Activated CD8-positive, alpha-beta T cell treated with anti-CD3 and anti-CD28 coated beads, Interleukin-2, amount 10 ng/mL, durations not matched to agents 7 days and 5 days (primary cell): Measurements from ENCODE around the gene ADGRE1. TPM values are rescaled to one million over a fixed set of nuclear protein-coding genes. Genes with fewer than 3 reads are reported as not detected.
"Not testable (repeated sequence)": the region's sequence is repeated elsewhere in the genome, so short reads cannot be mapped to it uniquely, and the experiment has no call there.

Experiments used
- ATAC-seq: fragments of 150-1000 bp; cut with Tn5 transposase; one replicate; pipeline ENCODE4 v1.10.0; 2021; ENCODE audit warnings: moderate library complexity
- CTCF ChIA-PET: fragments of 350-600 bp; sonication (Branson Sonifier 250); formaldehyde crosslinking; loops from one replicate; lab custom pipeline; 2021; ENCODE audit warnings: antibody characterized with exemption; lab: Charles Lee
- POLR2A ChIA-PET: fragments of 350-600 bp; sonication (Branson Sonifier 250); formaldehyde crosslinking; loops from one replicate; lab custom pipeline; 2021; ENCODE audit warnings: antibody characterized with exemption; lab: Charles Lee
- DNase-seq: peaks from one replicate; pipeline ENCODE4 v3.0.0-alpha.2; 2020
- H3K27ac Mint-ChIP-seq: one replicate; pipeline ENCODE4 v1.8.0; 2021; ENCODE audit warnings: mild to moderate bottlenecking, mixed read lengths
- H3K27me3 Mint-ChIP-seq: one replicate; pipeline ENCODE4 v1.8.0; 2021; ENCODE audit warnings: low read depth, mixed read lengths
- H3K36me3 Mint-ChIP-seq: one replicate; pipeline ENCODE4 v1.8.0; 2021; ENCODE audit warnings: low read depth, mixed read lengths
- H3K4me1 Mint-ChIP-seq: one replicate; pipeline ENCODE4 v1.8.0; 2021; ENCODE audit warnings: low read depth, mixed read lengths
- H3K4me3 Mint-ChIP-seq: one replicate; pipeline ENCODE4 v1.8.0; 2021; ENCODE audit warnings: mild to moderate bottlenecking, mixed read lengths
- H3K9me3 Mint-ChIP-seq: one replicate; pipeline ENCODE4 v1.8.0; 2022; ENCODE audit warnings: mixed read lengths; ENCODE audit not compliant: insufficient read depth
- total RNA-seq, 2 experiments: library from RNA; stranded (reverse); gene quantifications; one replicate each; pipeline ENCODE4 v1.2.3, GENCODE V29; 2021

ADGRE1 gene
- total RNA-seq, 2 experiments from 2014 or later = 0.47 to 0.50 TPM

DNA sequence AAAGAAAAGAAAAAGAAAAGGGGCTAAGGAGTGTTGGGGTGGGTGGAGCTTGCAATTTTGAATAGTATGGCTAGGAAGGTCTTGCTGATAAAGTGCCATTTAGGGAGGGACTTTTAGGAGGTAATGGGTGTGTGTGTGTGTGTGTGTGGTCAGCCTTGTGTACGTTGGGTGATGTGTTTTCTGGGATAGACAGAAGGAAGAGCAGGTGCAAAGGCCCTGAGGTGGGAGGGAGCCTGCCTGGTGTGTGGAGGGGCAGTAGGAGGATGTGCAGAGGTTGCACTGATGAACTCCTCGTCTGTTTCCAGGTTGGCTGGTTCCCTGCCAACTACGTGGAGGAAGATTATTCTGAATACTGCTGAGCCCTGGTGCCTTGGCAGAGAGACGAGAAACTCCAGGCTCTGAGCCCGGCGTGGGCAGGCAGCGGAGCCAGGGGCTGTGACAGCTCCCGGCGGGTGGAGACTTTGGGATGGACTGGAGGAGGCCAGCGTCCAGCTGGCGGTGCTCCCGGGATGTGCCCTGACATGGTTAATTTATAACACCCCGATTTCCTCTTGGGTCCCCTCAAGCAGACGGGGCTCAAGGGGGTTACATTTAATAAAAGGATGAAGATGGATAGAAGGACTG, 30.5 kb upstream of the ADGRE1 start:
- ChIA-PET CTCF (interaction anchor here (1.0 kb wide), 1 partner anchor 118 kb away, joined by 3 read pairs; no protein-coding TSS in a partner anchor), POLR2A (interaction anchor here (0.6 kb wide), 1 partner anchor 318 kb away, joined by 3 read pairs; no protein-coding TSS in a partner anchor)
- H3K4me3 Mint-ChIP-seq = no peak overlapping the region
- no peaks in the 10 kb centered on the region for H3K27me3 Mint-ChIP-seq
- no peak overlapping the region for H3K27ac Mint-ChIP-seq
- no peak for ATAC-seq
- H3K9me3 Mint-ChIP-seq = no peaks in the 10 kb centered on the region
- DNase-seq = no peak
- peaks cover 37% of the 10 kb centered on the region for H3K36me3 Mint-ChIP-seq
- H3K4me1 Mint-ChIP-seq = peaks cover 6% of the 10 kb centered on the region

GRCh38 chr19:6861683-6862286, 25.6 kb upstream of the ADGRE1 start:
- CTCF ChIA-PET = interaction anchor here (0.6 to 9.5 kb wide), 8 partner anchors 28 to 345 kb away, joined by 3 to 130 read pairs (median 7); partner anchors contain the start of genes GPR108 and VAV1
- Mint-ChIP-seq H3K4me1 (peaks cover 23% of the 10 kb centered on the region), H3K27me3 (no peaks in the 10 kb centered on the region), H3K4me3 (no peak overlapping the region), H3K27ac (peak overlapping the region; percentile 1), H3K9me3 (no peaks in the 10 kb centered on the region), H3K36me3 (peaks cover 10% of the 10 kb centered on the region)
- POLR2A ChIA-PET = interaction anchor here (0.6 kb wide), 2 partner anchors 49 to 341 kb away, joined by 3 read pairs; no protein-coding TSS in a partner anchor
- no peak for DNase-seq
- ATAC-seq = no peak

- CTCF ChIA-PET = interaction anchor here (0.6 to 9.5 kb wide), 41 partner anchors 9 to 737 kb away, joined by 3 to 130 read pairs (median 6); partner anchors contain the start of genes DENND1C, GPR108 and VAV1
- no peaks in the 10 kb centered on the region for H3K27me3 Mint-ChIP-seq
- peaks cover 2% of the 10 kb centered on the region for H3K36me3 Mint-ChIP-seq
- peak; percentile 94 for DNase-seq
- POLR2A ChIA-PET = interaction anchor here (0.6 to 2.2 kb wide), 5 partner anchors 49 to 346 kb away, joined by 3 to 20 read pairs (median 6); partner anchors contain the start of genes GPR108, TNFSF14 and VAV1
- H3K4me1 Mint-ChIP-seq = peaks cover 23% of the 10 kb centered on the region
- ATAC-seq = peak; percentile 82
- H3K9me3 Mint-ChIP-seq = no peaks in the 10 kb centered on the region
- H3K4me3 Mint-ChIP-seq = peak overlapping the region; percentile 77
- peak overlapping the region; percentile 71 for H3K27ac Mint-ChIP-seq
Observed at GRCh38 chr19:6862673-6863078, 24.7 kb upstream of the ADGRE1 start.

- Mint-ChIP-seq H3K27me3 (no peaks in the 10 kb centered on the region), H3K9me3 (no peaks in the 10 kb centered on the region), H3K27ac (peak overlapping the region; percentile 30), H3K4me3 (no peak overlapping the region), H3K4me1 (peaks cover 23% of the 10 kb centered on the region), H3K36me3 (peaks cover 2% of the 10 kb centered on the region)
- POLR2A ChIA-PET = interaction anchor here (1.1 to 2.2 kb wide), 3 partner anchors 25 to 348 kb away, joined by 4 to 20 read pairs (median 7); partner anchors contain the start of gene GPR108
- DNase-seq = no peak
- no peak for ATAC-seq
- CTCF ChIA-PET = interaction anchor here (0.6 to 9.5 kb wide), 39 partner anchors 7 to 739 kb away, joined by 3 to 130 read pairs (median 6); partner anchors contain the start of genes DENND1C, GPR108, TNFSF14 and VAV1
Observed at GRCh38 chr19:6864325-6864940, 22.9 kb upstream of the ADGRE1 start.

- ChIA-PET POLR2A (no interaction called here), CTCF (interaction anchor here (9.5 kb wide), 1 partner anchor 129 kb away, joined by 130 read pairs; the partner anchor contains the start of gene GPR108)
- Mint-ChIP-seq H3K9me3 (no peaks in the 10 kb centered on the region), H3K27me3 (no peaks in the 10 kb centered on the region), H3K36me3 (peaks cover 2% of the 10 kb centered on the region), H3K27ac (no peak overlapping the region), H3K4me1 (peaks cover 23% of the 10 kb centered on the region), H3K4me3 (no peak overlapping the region)
- ATAC-seq (no peak), DNase-seq (no peak)
Observed at GRCh38 chr19:6865849-6866248, 21.5 kb upstream of the ADGRE1 start.

GRCh38 chr19:6866741-6867151, 20.6 kb upstream of the ADGRE1 start:
- H3K4me3 Mint-ChIP-seq = no peak overlapping the region
- H3K27me3 Mint-ChIP-seq = no peaks in the 10 kb centered on the region
- CTCF ChIA-PET = interaction anchor here (1.2 to 9.5 kb wide), 2 partner anchors 129 to 350 kb away, joined by 3 to 130 read pairs; partner anchors contain the start of gene GPR108
- peaks cover 2% of the 10 kb centered on the region for H3K36me3 Mint-ChIP-seq
- DNase-seq = no peak
- ATAC-seq = no peak
- H3K9me3 Mint-ChIP-seq = no peaks in the 10 kb centered on the region
- POLR2A ChIA-PET = no interaction called here
- peaks cover 18% of the 10 kb centered on the region for H3K4me1 Mint-ChIP-seq
- peak overlapping the region; percentile 49 for H3K27ac Mint-ChIP-seq

- Mint-ChIP-seq H3K4me3 (no peak overlapping the region), H3K4me1 (peaks cover 7% of the 10 kb centered on the region), H3K27me3 (no peaks in the 10 kb centered on the region), H3K9me3 (no peaks in the 10 kb centered on the region), H3K27ac (no peak overlapping the region), H3K36me3 (no peaks in the 10 kb centered on the region)
- ChIA-PET CTCF (interaction anchor here (0.8 to 9.5 kb wide), 2 partner anchors 96 to 131 kb away, joined by 3 to 130 read pairs; partner anchors contain the start of gene GPR108), POLR2A (interaction anchor here (0.5 kb wide), 1 partner anchor 18 kb away, joined by 3 read pairs; no protein-coding TSS in a partner anchor)
- no peak for DNase-seq
- no peak for ATAC-seq
Observed at GRCh38 chr19:6868351-6868750, 19.0 kb upstream of the ADGRE1 start.

DNA sequence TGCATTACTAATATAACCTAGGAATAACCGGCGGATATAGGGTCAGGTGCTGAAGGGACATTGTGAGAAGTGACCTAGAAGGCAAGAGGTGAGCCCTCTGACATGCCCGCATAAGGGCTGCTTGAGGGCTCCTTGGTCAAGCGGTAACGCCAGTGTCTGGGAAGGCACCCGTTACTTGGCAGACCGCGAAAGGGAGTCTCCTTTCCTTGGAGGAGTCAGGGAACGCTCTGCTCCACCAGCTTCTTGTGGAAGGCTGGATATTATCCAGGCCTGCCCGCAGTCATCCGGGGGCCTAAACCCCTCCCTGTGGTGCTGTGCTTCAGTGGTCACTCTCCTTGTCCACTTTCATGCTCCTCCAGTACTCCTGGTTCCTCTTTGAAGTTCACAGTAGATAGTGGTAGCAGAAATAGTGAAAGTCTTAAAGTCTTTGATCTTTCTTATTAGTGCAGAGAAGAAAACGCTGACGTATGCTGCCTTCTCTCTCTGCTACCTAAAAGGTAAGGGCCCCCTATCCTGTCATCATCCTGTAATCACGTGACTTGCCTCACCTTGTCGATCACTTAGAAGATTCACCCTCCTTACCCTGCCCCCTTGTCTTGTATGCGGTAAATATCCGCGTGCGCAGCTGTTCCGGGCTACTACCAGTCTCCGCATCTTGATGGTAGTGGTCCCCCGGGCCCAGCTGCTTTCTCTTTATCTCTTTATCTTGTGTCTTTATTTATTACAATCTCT, 18.1 kb upstream of the ADGRE1 start:
- not testable (repeated sequence) for H3K27ac Mint-ChIP-seq

DNA sequence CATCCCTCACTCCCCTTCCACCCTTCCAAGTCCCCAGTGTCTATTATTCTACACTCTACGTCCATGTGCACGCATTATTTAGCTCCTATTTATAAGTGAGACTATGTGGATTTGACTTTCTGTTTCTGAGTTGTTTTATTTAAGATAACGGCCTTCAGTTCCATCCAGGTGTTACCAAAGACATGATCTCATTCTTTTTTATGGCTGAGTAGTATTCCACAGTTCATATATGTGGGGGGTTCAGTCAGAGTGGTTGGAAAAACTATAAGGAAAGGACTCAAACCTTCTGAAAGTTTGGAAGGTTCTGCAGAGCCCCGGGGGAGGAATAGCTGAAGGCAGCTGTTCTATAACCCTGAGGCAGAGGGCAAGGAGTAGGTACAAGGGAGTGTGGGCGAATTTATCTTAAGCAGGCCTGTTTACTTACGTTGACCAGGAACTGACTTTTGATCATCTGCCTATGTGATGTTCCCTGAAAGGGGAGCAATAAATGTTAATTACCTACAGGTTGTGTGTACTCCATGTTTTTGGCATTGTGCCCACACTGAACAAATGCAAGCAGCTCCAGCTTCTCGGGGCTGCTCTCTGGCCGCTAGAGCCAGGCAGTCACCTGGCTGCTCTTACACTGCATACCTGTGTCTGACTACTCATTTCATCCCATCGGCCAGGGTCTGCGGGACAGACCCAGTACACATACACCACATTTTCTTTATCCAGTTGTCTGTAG, 13.5 kb upstream of the ADGRE1 start:
- ChIA-PET CTCF (no interaction called here), POLR2A (interaction anchor here (0.6 kb wide), 1 partner anchor 790 kb away, joined by 3 read pairs; no protein-coding TSS in a partner anchor)
- DNase-seq (no peak), ATAC-seq (no peak)
- peaks cover 5% of the 10 kb centered on the region for H3K4me1 Mint-ChIP-seq
- no peaks in the 10 kb centered on the region for H3K27me3 Mint-ChIP-seq
- H3K27ac Mint-ChIP-seq = no peak overlapping the region
- no peaks in the 10 kb centered on the region for H3K36me3 Mint-ChIP-seq
- no peaks in the 10 kb centered on the region for H3K9me3 Mint-ChIP-seq
- H3K4me3 Mint-ChIP-seq = no peak overlapping the region

More for the DNA sequence above, 18.1 kb upstream of the ADGRE1 start:
- H3K4me1 Mint-ChIP-seq, H3K36me3 Mint-ChIP-seq, H3K27me3 Mint-ChIP-seq, DNase-seq, POLR2A ChIA-PET, ATAC-seq, H3K4me3 Mint-ChIP-seq, H3K9me3 Mint-ChIP-seq: not testable (repeated sequence)
- CTCF ChIA-PET = interaction anchor here (0.8 to 9.5 kb wide), 2 partner anchors 95 to 132 kb away, joined by 3 to 130 read pairs; partner anchors contain the start of gene GPR108

- DNase-seq (no peak), ATAC-seq (no peak)
- ChIA-PET CTCF (interaction anchor here (2.1 kb wide), 1 partner anchor 12 kb away, joined by 10 read pairs; no protein-coding TSS in a partner anchor), POLR2A (interaction anchor here (0.6 kb wide), 1 partner anchor 51 kb away, joined by 3 read pairs; no protein-coding TSS in a partner anchor)
- H3K36me3 Mint-ChIP-seq = no peaks in the 10 kb centered on the region
- H3K4me1 Mint-ChIP-seq = peaks cover 5% of the 10 kb centered on the region
- H3K4me3 Mint-ChIP-seq = no peak overlapping the region
- no peaks in the 10 kb centered on the region for H3K27me3 Mint-ChIP-seq
- no peaks in the 10 kb centered on the region for H3K9me3 Mint-ChIP-seq
- no peak overlapping the region for H3K27ac Mint-ChIP-seq
Observed at GRCh38 chr19:6875218-6875617, 12.2 kb upstream of the ADGRE1 start.
